Activated T-cell treated with anti-CD3 and anti-CD28 coated beads, Interleukin-2, amount 50 U/mL, for 24 hours (primary cell): ENCODE measurements around the gene NFKB1.
"Not testable (repeated sequence)": the region's sequence is repeated elsewhere in the genome, so short reads cannot be mapped to it uniquely, and the experiment has no call there.

Experiments
- DNase-seq: peaks from one replicate; pipeline ENCODE4 v3.0.0-alpha.2; 2020
- H3K27ac Mint-ChIP-seq: 2 replicates; pipeline ENCODE4 v1.8.0; 2020; ENCODE audit warnings: mild to moderate bottlenecking, mixed read lengths
- H3K27me3 Mint-ChIP-seq: 2 replicates; pipeline ENCODE4 v1.8.0; 2020; ENCODE audit warnings: mixed read lengths
- H3K36me3 Mint-ChIP-seq: 2 replicates; pipeline ENCODE4 v1.8.0; 2020; ENCODE audit warnings: low read depth, mixed read lengths
- H3K4me1 Mint-ChIP-seq: 2 replicates; pipeline ENCODE4 v1.8.0; 2020; ENCODE audit warnings: low read depth, mixed read lengths
- H3K4me3 Mint-ChIP-seq: 2 replicates; pipeline ENCODE4 v1.8.0; 2020; ENCODE audit warnings: mild to moderate bottlenecking, moderate library complexity, mixed read lengths
- H3K9me3 Mint-ChIP-seq: 2 replicates; pipeline ENCODE4 v1.8.0; 2020; ENCODE audit warnings: mixed read lengths

The NFKB1 gene

DNA sequence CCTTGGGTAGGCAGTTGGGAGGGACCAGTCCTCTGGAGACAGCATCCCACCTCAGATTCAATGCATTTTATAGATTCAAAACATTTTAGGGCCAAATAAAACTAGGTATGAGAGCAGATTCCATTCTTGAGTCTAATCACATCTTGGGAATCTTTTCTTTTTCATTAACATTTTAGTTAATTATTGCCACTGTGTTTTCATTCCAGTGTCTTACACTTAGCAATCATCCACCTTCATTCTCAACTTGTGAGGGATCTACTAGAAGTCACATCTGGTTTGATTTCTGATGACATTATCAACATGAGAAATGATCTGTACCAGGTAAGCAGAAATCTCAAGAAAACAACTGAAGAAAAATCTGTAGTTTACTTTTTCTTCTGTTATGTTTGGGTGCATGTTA is 99.5 kb downstream of the NFKB1 start:
- Mint-ChIP-seq H3K27ac (peak overlapping the region; percentile 58), H3K27me3 (no peaks in the 10 kb centered on the region), H3K4me3 (no peak overlapping the region), H3K9me3 (no peaks in the 10 kb centered on the region), H3K4me1 (peaks cover 74% of the 10 kb centered on the region), H3K36me3 (peaks cover 91% of the 10 kb centered on the region)
- no peak for DNase-seq

- peak overlapping the region; percentile 75 for H3K27ac Mint-ChIP-seq
- H3K9me3 Mint-ChIP-seq = no peaks in the 10 kb centered on the region
- peaks cover 87% of the 10 kb centered on the region for H3K36me3 Mint-ChIP-seq
- H3K4me1 Mint-ChIP-seq = peaks cover 71% of the 10 kb centered on the region
- no peak overlapping the region for H3K4me3 Mint-ChIP-seq
- no peak for DNase-seq
- no peaks in the 10 kb centered on the region for H3K27me3 Mint-ChIP-seq
Measured at GRCh38 chr4:102601586-102602227, 100.5 kb downstream of the NFKB1 start.

- peaks cover 89% of the 10 kb centered on the region for H3K36me3 Mint-ChIP-seq
- peak overlapping the region; percentile 55 for H3K27ac Mint-ChIP-seq
- DNase-seq = no peak
- no peaks in the 10 kb centered on the region for H3K27me3 Mint-ChIP-seq
- H3K4me3 Mint-ChIP-seq = no peak overlapping the region
- H3K4me1 Mint-ChIP-seq = peaks cover 70% of the 10 kb centered on the region
- no peaks in the 10 kb centered on the region for H3K9me3 Mint-ChIP-seq
Measured at GRCh38 chr4:102604222-102604940, 103.2 kb downstream of the NFKB1 start.

DNA sequence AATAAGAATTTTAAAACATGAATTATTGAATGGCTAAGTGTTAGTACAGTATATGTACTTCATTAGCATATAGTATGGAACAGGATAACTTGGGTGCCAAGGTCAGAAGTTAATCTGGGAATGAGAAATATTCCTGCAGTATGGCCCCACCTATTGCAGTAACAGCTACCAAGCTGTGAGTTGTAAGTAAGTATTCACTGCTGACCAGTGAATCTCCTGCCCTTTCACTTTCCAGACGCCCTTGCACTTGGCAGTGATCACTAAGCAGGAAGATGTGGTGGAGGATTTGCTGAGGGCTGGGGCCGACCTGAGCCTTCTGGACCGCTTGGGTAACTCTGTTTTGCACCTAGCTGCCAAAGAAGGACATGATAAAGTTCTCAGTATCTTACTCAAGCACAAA is 105.1 kb downstream of the NFKB1 start:
- peaks cover 70% of the 10 kb centered on the region for H3K4me1 Mint-ChIP-seq

GRCh38 chr4:102606846-102607450 is 105.8 kb downstream of the NFKB1 start:
- peak overlapping the region; percentile 90 for H3K27ac Mint-ChIP-seq
- H3K36me3 Mint-ChIP-seq = peaks cover 90% of the 10 kb centered on the region
- peaks cover 75% of the 10 kb centered on the region for H3K4me1 Mint-ChIP-seq

More for the DNA sequence above, 105.1 kb downstream of the NFKB1 start:
- Mint-ChIP-seq H3K9me3 (no peaks in the 10 kb centered on the region), H3K27me3 (no peaks in the 10 kb centered on the region), H3K27ac (peak overlapping the region; percentile 90), H3K36me3 (peaks cover 90% of the 10 kb centered on the region), H3K4me3 (no peak overlapping the region)
- no peak for DNase-seq

DNA sequence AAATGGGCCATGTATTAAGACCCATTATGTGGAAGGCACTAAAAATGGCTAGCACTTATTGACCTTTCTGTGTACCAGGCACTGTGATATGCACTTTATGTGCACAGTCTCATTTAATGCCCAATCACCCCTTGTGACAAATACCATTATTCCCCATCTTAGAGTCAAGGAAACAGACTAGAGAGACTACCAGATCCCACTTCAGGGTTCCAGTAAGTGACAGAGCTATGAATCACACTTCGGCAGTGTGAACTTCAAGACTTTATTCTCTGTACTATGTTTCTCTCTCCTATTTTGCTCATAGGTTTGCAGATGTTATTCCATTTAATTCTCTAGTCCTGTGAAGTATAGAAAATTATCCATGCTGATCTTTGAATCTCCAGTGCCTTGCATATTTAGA is 107.0 kb downstream of the NFKB1 start:
- H3K9me3 Mint-ChIP-seq = no peaks in the 10 kb centered on the region
- H3K27ac Mint-ChIP-seq = peak overlapping the region; percentile 90
- peaks cover 93% of the 10 kb centered on the region for H3K36me3 Mint-ChIP-seq
- no peaks in the 10 kb centered on the region for H3K27me3 Mint-ChIP-seq
- no peak overlapping the region for H3K4me3 Mint-ChIP-seq
- DNase-seq = no peak
- peaks cover 85% of the 10 kb centered on the region for H3K4me1 Mint-ChIP-seq

More at GRCh38 chr4:102606846-102607450, 105.8 kb downstream of the NFKB1 start:
- no peaks in the 10 kb centered on the region for H3K27me3 Mint-ChIP-seq
- H3K9me3 Mint-ChIP-seq = no peaks in the 10 kb centered on the region
- no peak for DNase-seq
- H3K4me3 Mint-ChIP-seq = no peak overlapping the region

DNA sequence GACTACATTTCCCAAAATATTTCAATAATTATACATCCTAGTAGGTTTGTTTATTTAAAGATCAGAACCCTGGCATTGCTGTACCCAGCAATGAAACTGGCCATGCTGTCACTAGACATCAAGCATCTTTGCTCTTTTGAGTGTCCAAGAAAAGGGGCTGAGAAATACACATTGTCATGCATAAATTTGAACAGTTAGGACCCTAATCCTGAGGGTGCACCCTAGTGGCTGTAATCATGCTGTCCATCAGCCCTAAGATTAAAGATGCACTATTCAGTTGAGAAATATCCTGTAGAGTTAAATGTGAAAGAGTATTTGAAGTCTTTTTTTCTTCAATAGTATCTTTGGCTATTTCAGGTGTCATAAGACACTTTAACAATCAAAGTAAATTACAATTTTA is 108.8 kb downstream of the NFKB1 start:
- peaks cover 96% of the 10 kb centered on the region for H3K36me3 Mint-ChIP-seq
- H3K27me3 Mint-ChIP-seq = no peaks in the 10 kb centered on the region
- no peak overlapping the region for H3K4me3 Mint-ChIP-seq
- DNase-seq = no peak
- no peaks in the 10 kb centered on the region for H3K9me3 Mint-ChIP-seq
- H3K27ac Mint-ChIP-seq = peak overlapping the region; percentile 90
- peaks cover 90% of the 10 kb centered on the region for H3K4me1 Mint-ChIP-seq

DNA sequence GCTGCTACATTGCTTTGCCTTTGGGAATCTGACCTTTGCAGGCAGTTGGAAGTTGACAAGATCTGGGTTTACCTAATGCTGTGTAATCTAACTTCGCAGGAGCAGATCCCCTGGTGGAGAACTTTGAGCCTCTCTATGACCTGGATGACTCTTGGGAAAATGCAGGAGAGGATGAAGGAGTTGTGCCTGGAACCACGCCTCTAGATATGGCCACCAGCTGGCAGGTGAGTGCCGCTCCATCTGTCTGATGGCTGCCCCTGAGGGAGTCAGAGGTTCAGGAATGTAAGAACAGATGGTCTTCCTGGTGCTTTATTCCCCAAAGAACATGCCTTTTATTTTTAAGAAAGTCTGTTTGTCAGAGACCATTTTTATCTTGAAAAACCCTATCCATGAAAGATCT is 109.3 kb downstream of the NFKB1 start:
- Mint-ChIP-seq H3K27ac (peak overlapping the region; percentile 90), H3K9me3 (no peaks in the 10 kb centered on the region), H3K4me3 (no peak overlapping the region), H3K4me1 (peaks cover 91% of the 10 kb centered on the region), H3K27me3 (no peaks in the 10 kb centered on the region), H3K36me3 (peaks cover 96% of the 10 kb centered on the region)
- DNase-seq = no peak

DNA sequence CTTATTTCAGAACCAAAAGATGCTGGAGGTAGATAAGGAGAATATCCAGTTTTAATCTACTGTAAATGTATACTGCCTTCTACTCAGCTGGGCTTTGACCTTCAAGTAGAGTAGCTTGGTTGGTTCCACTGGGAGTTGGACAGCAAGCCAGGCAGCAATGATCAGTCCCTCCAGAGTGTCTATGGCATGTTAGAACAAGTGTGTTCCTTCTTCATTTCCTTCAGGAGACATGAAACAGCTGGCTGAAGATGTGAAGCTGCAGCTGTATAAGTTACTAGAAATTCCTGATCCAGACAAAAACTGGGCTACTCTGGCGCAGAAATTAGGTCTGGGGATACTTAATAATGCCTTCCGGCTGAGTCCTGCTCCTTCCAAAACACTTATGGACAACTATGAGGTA is 111.1 kb downstream of the NFKB1 start:
- Mint-ChIP-seq H3K27me3 (no peaks in the 10 kb centered on the region), H3K4me1 (peaks cover 92% of the 10 kb centered on the region), H3K27ac (peak overlapping the region; percentile 91), H3K36me3 (peaks cover 98% of the 10 kb centered on the region), H3K4me3 (peak overlapping the region; percentile 42), H3K9me3 (no peaks in the 10 kb centered on the region)
- no peak for DNase-seq

DNA sequence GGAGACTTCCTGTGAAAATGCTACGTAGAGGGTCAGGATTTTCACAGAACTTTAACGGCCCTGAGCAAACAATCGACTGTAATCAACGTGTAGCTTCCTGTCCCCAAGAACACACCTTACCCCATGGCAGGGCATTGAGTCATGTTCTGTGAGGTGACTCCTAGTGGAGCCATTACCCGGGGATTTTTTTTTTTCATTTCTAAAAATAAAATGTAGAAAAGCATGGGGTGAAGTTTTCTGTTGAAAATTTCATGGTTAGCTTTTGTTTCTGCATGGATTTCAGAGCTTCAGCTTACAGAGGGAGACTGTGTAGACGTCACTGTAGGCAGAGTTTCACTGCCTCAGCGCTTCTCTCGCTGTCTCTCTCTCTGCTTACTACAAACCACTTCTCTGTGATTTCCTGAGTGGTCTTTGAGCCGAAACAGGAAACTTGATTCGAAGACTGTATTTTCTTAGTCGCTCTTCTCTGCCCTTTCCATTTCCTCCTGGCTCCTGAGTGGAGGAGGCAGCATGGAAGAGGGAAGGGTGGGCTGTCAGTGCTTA is 111.7 kb downstream of the NFKB1 start:
- DNase-seq = no peak
- peaks cover 96% of the 10 kb centered on the region for H3K36me3 Mint-ChIP-seq
- no peaks in the 10 kb centered on the region for H3K27me3 Mint-ChIP-seq
- peak overlapping the region; percentile 91 for H3K27ac Mint-ChIP-seq
- no peaks in the 10 kb centered on the region for H3K9me3 Mint-ChIP-seq
- peak overlapping the region; percentile 42 for H3K4me3 Mint-ChIP-seq
- H3K4me1 Mint-ChIP-seq = peaks cover 85% of the 10 kb centered on the region

GRCh38 chr4:102614801-102615200 is 113.6 kb downstream of the NFKB1 start:
- no peaks in the 10 kb centered on the region for H3K27me3 Mint-ChIP-seq
- H3K4me1 Mint-ChIP-seq = peaks cover 83% of the 10 kb centered on the region
- peak overlapping the region; percentile 42 for H3K4me3 Mint-ChIP-seq
- no peaks in the 10 kb centered on the region for H3K9me3 Mint-ChIP-seq
- peak overlapping the region; percentile 91 for H3K27ac Mint-ChIP-seq
- peaks cover 89% of the 10 kb centered on the region for H3K36me3 Mint-ChIP-seq
- no peak for DNase-seq

GRCh38 chr4:102616636-102617035 is 115.5 kb downstream of the NFKB1 start:
- DNase-seq = no peak
- Mint-ChIP-seq H3K4me3 (no peak overlapping the region), H3K36me3 (peaks cover 71% of the 10 kb centered on the region), H3K27me3 (no peaks in the 10 kb centered on the region), H3K9me3 (no peaks in the 10 kb centered on the region), H3K27ac (peak overlapping the region; percentile 81), H3K4me1 (peaks cover 77% of the 10 kb centered on the region)

- peaks cover 47% of the 10 kb centered on the region for H3K36me3 Mint-ChIP-seq
- H3K9me3 Mint-ChIP-seq, DNase-seq, H3K27me3 Mint-ChIP-seq: not testable (repeated sequence)
- H3K4me3 Mint-ChIP-seq = peak overlapping the region; percentile 4
- peaks cover 60% of the 10 kb centered on the region for H3K4me1 Mint-ChIP-seq
- peak overlapping the region; percentile 80 for H3K27ac Mint-ChIP-seq
Measured at GRCh38 chr4:102619021-102619420, 117.9 kb downstream of the NFKB1 start.

- H3K9me3 Mint-ChIP-seq, H3K4me3 Mint-ChIP-seq, DNase-seq, H3K27me3 Mint-ChIP-seq: not testable (repeated sequence)
- Mint-ChIP-seq H3K27ac (peak overlapping the region; percentile 85), H3K4me1 (peaks cover 57% of the 10 kb centered on the region), H3K36me3 (peaks cover 37% of the 10 kb centered on the region)
Measured at GRCh38 chr4:102619776-102620631, 118.8 kb downstream of the NFKB1 start.
